DMS 273 treated with DMSO at 0.1 percent for 48 hours (cell line): ENCODE data around the gene ARHGAP19.

ENCODE experiments used
- DNase-seq: peaks from one replicate; lab custom pipeline; 2025; lab: John Stamatoyannopoulos, UW

ARHGAP19 gene

DNA sequence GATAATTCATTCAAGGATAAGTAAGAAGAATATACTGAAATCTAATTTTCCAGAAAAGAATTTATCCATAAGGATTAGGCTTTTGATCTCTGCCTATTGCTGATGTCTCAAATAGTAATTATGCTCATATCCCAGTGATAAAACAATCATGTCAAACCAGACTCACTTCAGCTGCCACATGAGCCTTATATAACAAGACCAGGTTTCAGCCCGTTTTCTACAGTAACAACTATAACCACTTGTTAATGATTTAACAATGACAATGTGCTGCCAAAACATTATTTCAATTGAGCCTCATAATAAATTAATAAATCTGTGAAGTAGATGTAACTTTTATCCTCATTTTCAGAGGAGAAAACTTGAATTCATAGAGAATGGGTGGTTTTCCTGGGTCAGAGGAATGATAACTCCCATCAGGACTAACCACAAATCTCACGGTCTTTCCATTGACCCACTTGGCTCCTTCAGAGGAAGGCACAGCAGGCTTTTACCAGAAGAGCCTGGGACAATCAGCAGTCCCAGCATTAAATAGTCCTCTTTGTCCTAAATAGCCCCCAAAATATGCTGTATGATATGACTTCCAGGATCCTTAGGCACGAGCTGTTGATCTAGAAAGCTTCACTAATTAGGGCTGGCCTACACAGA, 64.2 kb downstream of the ARHGAP19 start:
- DNase-seq: no peak

DNA sequence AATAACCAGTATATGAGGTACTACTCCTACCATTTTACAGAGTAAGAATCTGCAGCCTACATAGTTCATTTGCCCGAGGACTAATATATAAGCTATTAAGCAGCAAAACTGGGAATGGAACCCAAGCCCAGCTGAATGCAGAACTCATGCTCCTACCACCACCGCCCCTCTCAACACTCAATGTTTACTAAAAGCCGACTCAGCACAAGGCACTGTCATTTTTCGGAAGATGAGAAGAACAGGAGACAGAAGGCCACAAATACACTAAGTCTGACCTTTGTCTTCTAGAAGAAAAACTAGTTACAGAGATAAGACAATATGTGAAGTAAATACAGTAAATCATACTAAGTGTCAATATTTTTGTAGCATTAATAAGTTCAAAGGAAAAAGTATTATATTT, 66.0 kb downstream of the ARHGAP19 start:
- no peak for DNase-seq

GRCh38 chr10:97224483-97225435, 67.7 kb downstream of the ARHGAP19 start:
- no peak for DNase-seq

DNA sequence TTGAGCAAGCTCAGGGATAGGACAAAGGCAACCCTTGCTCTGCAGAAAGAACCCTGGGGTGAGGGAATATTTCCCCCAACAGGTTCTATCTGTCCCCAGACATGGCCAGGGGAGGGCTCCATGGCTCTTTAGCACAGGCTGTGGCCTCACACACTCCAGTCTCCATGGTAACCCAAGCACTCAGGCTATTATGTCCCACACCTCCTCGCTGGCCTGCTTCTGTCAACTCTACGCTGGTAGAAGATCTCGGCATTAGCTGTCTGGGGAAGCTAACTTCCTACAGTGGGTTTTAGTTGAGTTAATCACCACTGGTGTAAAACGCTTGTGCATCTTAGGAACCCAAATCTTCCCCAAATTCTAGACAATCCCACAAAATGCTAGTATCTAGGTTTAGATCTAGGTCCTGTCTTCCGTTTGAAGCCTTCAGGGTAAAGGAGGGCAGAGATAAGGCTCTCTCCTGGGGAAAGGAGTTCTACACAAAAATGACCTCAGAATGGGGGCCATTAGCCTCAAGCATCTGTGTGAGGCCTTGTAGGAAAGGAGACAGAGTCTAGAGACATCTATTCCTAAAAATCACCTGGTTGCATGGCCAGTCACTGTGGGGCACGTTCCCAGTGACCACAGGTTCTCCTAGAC, 70.0 kb downstream of the ARHGAP19 start:
- DNase-seq: no peak

GRCh38 chr10:97220355-97220754, 72.1 kb downstream of the ARHGAP19 start:
- DNase-seq: no peak

DNA sequence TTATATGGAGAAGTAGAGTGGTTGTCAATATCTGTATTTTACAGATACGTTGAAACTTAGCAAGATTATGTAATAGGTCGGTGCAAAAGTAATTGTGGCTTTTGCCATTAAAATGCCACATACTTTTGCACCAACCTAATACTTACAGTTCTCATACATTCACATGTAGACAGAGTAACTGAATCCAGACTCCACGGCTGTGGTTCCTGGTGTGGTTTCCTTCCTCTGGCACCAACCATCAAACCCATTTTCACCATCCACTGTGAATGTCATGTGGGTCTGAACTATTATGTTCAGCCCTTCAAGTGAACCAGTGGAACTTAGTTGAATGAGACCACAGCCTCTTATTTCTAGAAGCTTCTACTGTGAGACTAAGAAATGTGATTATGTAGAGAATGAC, 75.1 kb downstream of the ARHGAP19 start:
- no peak for DNase-seq

DNA sequence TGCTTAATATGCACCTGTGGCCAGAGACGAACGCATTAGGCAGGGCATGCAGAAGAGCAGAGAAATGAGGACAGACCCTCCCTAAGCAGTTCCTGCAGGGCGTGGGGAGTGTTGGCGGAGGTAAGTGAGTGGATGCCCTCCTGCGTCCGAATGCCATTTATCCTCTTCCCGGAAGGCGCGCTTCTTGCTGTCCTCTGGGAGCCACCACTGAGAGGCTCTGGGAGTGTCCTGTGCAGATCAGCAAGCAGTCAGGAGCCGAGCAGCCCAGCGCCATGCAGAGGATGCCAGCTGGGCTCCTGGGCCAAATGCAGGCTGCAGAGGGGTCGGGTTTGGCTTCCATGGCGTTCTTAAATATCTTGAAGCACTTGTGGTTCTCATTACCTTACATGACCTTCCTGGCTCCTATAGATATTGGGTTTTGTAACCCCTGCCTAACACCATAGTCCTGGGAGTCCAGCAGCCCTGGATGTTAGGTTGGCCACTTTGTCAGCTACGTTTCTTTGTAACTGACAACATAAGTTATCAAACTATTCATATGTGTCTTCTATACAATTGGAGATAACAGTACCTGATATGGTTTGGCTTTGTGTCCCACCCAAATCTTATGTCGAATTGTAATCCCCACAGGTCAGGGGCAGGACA, 76.7 kb downstream of the ARHGAP19 start:
- DNase-seq: no peak

GRCh38 chr10:97213431-97213830, 79.0 kb downstream of the ARHGAP19 start:
- no peak for DNase-seq

DNA sequence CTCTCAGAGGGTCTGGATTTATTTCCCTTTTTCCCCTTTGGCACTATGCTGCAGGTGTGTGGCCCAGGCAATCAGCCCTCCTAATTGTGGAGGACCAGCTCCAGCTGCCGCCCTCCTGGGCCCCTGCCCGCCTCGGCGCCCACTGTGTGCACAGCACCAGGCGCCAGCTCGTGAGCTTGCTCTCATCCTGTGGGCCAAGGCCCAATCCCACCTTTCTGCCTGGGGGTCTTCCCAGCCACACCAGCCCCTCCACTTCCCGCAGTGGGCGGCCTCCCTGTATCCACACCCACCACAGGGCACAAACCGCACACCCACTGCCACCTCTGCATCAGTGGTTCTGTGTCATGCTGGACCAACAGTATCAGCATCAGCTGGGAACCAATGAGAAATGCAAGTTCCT, 81.2 kb downstream of the ARHGAP19 start:
- DNase-seq: no peak

- DNase-seq: no peak
These were observed 81.9 kb downstream of the ARHGAP19 start for GRCh38 chr10:97210543-97210960.

DNA sequence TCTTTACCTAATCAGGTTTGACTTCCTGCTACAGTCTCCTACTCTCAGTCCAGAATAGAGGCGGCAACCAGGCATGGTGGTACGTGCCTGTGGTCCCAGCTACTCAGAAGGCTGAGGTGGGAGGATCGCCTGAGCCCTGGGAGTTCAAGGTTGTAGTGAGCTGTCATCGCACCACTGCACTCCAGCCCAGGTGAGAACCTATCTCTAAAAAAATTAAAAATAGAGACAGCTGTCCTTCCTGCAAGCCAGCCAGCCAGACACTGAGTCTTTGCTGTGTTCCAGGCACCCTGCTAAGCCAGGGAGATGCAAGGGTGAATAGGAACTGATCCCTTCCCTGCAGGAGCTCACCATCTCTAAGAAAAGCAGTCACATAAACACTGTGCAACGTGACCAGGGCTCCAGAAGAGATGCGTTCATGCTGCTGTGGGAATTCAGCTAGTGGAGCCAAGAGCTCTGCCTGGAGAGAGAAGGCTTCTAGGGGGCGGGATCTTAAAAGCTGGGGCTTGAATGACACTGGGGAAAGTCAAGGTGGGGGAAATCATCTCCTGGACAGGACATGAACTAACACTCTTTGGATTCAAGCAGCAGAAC, 84.6 kb downstream of the ARHGAP19 start:
- no peak for DNase-seq

GRCh38 chr10:97207131-97207530, 85.3 kb downstream of the ARHGAP19 start:
- no peak for DNase-seq

DNA sequence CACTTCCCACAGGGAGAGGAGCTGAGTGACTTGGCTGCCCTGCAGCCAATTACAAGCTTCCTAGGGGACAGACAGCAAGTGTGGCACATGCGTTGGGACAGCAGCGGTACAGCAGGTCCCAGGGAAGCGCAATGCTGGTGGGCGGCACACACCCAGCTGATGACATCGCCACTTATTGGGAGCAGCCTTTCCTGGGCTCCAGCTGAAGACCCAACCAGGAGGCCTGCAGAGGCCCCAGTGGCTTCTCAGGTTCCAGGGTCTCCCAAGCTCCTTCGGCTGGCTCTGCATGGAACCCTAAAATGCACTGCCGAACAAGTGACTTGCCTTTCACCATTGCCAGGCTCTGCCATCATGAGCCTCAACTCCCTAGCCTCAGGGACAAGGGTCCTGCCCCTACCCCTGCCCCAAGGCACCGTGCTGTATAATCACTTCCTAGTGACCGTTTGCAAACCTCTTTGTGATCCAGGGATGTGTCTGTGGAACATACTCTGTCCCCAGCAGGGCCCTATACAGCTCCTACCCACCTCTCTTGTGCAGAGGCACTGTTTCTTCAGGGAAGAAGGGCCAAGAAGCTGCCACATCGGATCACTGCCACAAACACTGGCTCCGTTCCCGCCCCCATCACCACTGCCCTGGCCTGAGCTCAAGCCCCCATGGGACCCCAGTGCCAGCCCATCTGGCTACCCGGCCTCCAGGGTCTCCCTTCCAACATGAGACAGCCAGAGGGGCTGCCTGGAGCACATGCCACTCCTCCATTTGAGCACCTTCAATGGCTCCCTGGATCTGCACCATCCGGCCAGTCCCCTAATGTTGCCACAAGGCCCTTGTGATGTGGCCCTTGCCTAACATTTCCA, 87.4 kb downstream of the ARHGAP19 start:
- no peak for DNase-seq

DNA sequence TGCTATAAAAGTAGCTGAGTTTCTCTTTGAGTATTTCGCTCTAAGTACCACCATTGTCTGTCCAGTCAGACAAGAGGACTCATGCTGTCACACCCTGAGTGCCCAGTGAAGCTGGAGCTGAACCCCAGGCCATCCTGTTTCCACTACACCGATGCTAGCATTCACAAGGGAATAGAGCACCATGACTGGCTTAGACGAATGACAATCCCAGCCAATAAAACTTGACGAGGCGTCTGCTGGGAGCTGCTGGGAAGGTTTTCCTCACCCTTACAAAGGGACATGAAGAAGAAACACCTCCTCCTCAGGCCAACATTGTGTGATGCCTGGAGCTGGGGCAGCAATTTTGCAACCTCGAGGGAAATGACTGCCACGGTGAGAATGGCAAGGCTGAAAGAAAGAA, 89.2 kb downstream of the ARHGAP19 start:
- DNase-seq: no peak

GRCh38 chr10:97200616-97201015, 91.8 kb downstream of the ARHGAP19 start:
- DNase-seq: no peak

DNA sequence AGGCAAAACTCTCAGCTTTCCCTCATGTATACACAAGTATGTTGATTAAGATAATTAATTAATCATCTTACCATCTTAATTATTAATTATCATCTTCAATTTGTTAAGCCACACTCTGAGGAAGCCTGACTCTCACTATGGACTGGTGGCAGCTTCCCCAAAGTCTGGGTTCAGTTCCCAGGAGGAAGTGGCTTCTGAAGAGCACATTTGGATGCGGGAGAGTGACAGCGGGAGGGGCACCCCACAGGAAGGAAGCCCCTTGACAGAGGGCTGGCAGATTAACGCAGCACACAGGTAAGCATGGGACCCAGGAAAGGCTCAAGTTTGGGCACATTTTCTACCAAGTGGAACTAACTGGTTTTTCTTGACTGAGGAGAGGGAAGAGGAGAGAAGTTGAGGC, 93.3 kb downstream of the ARHGAP19 start:
- DNase-seq: no peak

GRCh38 chr10:97197030-97197500, 95.4 kb downstream of the ARHGAP19 start:
- no peak for DNase-seq

DNA sequence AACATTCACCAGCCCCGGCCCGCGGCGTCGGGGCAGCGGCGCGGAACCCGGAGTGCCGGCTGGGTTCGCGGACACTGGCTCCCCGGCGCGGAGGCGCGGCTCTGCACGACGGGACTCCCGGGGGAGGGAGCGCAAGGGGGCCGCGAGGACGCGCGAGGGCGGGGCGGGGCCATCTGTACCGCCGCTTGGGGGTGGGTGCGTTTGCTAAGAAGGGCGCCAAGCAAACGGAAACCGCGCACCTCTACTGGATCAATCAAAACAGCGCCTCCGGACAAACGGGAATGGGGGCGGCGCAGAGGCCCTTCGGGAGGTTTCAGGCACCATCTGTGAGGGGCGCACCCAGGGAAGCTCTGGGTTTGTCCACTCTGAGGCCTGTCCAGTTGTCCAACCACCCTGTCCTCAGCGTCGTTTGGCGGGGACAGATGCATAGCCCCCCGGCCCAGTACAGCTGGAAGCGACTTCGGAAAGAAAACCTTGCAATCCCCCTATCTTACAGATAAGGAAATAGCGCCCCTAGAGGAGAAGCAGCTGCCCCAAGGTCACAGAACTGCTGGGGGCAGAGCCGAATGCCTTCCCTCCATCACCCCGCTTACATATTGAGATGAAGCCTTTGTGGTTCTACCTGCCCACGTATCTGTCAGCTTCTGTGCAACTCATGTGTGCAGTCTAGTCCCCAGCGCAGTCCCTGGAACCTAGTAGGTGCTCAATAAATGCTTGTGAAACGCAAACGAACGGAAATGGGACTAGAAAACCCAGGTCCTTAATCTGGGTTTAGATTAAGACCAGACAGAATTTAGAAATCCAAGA, 96.0 kb downstream of the ARHGAP19 start:
- DNase-seq: peak; percentile 12

- no peak for DNase-seq
These were observed 96.7 kb downstream of the ARHGAP19 start for GRCh38 chr10:97195706-97196222.

GRCh38 chr10:97192952-97193435, 99.4 kb downstream of the ARHGAP19 start:
- no peak for DNase-seq
